GM08714 (cell line): ENCODE measurements around the gene RNASEH1.

Source experiments
- H3K4me3 ChIP-seq: fragments of 200-500 bp; sonication (Bioruptor generic); 2 replicates; pipeline ENCODE4 v1.5.1; 2014; ENCODE audit warnings: mild to moderate bottlenecking, low read length, inconsistent platforms
- ZNF274 ChIP-seq: IDR thresholded peaks from 2 replicates; pipeline ENCODE4 v1.6.1; 2012; ENCODE audit warnings: mild to moderate bottlenecking, low read depth, low read length

Gene RNASEH1

GRCh38 chr2:3558205-3559014 is at the start of gene RNASEH1:
RNASEH1 (minus strand) TSS chr2:3558333; CDS start chr2:3558260, 73 bp downstream.
- TF ChIP-seq ZNF274, result no peak
- H3K4me3 ChIP-seq, result peak within 1 kb of the TSS; percentile 99

GRCh38 chr2:3606370-3607201 is 48.5 kb upstream of the RNASEH1 start:
- H3K4me3 ChIP-seq, result no peak overlapping the region

GRCh38 chr2:3606028-3606369 is 47.9 kb upstream of the RNASEH1 start:
- no peak for TF ChIP-seq ZNF274
- no peak overlapping the region for H3K4me3 ChIP-seq

More at GRCh38 chr2:3606370-3607201, 48.5 kb upstream of the RNASEH1 start:
- no peak for TF ChIP-seq ZNF274

- no peak for TF ChIP-seq ZNF274
- H3K4me3 ChIP-seq, result no peak overlapping the region; the same call in 1 of the 2 replicates
These were observed 47.1 kb upstream of the RNASEH1 start for GRCh38 chr2:3604991-3605961.

GRCh38 chr2:3604207-3604877 is 46.2 kb upstream of the RNASEH1 start:
- no peak overlapping the region for H3K4me3 ChIP-seq
- no peak for TF ChIP-seq ZNF274

GRCh38 chr2:3603536-3604206 is 45.5 kb upstream of the RNASEH1 start:
- no peak for TF ChIP-seq ZNF274

GRCh38 chr2:3602553-3603339 is 44.6 kb upstream of the RNASEH1 start:
- no peak overlapping the region for H3K4me3 ChIP-seq
- no peak for TF ChIP-seq ZNF274

More at GRCh38 chr2:3603536-3604206, 45.5 kb upstream of the RNASEH1 start:
- no peak overlapping the region for H3K4me3 ChIP-seq

GRCh38 chr2:3601561-3602271 is 43.6 kb upstream of the RNASEH1 start:
- H3K4me3 ChIP-seq, result no peak overlapping the region
- no peak for TF ChIP-seq ZNF274

GRCh38 chr2:3600256-3600855 is 42.2 kb upstream of the RNASEH1 start:
- no peak for TF ChIP-seq ZNF274
- H3K4me3 ChIP-seq, result no peak overlapping the region

- no peak overlapping the region for H3K4me3 ChIP-seq
- no peak for TF ChIP-seq ZNF274
These were observed 41.0 kb upstream of the RNASEH1 start for GRCh38 chr2:3598912-3599854.
